Astrocyte of the hippocampus (primary cell): ENCODE data around the gene NUPR1.
A peak's percentile ranks its signal among the peaks of the same experiment; 100 is the strongest.
"Not testable (repeated sequence)": the region's sequence is repeated elsewhere in the genome, so short reads cannot be mapped to it uniquely, and the experiment has no call there.

ENCODE experiments used
- DNase-seq: peaks from one replicate; pipeline ENCODE4 v3.0.0; 2011; ENCODE audit warnings: low read depth, low spot score

NUPR1 gene

GRCh38 chr16:28527100-28527785, 11.5 kb downstream of the NUPR1 start:
- peak; percentile 50 for DNase-seq

GRCh38 chr16:28526201-28527099, 12.3 kb downstream of the NUPR1 start:
- DNase-seq, result no peak

DNA sequence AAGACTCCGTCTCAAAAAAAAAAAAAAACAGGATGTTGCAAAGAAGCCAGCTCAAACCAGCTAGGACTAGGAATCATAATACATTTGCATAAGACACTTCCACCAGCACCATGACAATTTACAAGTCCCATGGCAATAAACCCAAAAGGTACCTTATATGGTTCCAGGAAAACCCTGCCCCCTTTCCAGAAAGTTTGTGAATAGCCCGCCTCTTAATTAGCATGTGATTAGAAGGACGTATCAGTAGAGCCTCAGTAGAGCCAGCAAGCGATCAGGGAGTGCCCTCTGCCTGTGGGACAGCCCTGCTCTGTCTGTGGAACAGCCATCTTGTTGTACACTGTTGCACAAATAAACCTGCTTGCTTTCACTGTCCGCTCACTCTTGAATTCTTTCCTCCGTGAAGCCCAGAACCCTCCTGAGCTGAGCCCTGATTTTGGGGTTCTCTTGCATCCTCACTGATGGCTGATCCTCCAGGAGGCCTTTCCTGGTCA, 14.0 kb downstream of the NUPR1 start:
- no peak for DNase-seq

- DNase-seq, result no peak
Observed at GRCh38 chr16:28522792-28523191, 16.0 kb downstream of the NUPR1 start.

- no peak for DNase-seq
Observed at GRCh38 chr16:28521436-28521835, 17.3 kb downstream of the NUPR1 start.

- no peak for DNase-seq
Observed at GRCh38 chr16:28520672-28521071, 18.1 kb downstream of the NUPR1 start.

DNA sequence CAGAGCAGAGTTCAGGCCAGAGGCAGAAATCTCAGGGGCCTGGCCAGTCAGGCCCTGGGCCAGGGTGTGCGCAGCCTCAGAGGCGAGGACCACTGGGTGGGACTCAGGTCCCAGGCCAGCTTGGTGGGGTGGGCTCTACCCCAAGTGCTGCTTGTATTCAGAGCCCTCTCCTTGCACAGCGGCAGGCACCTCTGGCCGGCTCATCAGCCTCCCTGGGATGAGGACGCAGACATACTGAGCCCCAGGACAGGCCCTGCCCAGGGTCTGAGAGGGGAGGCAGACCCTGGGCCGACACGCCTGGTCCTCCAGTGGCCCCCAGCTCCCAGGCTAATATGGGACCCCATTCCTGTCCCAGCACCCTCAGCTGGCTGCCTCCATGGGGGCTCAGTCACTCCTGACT, 24.5 kb downstream of the NUPR1 start:
- DNase-seq, result no peak

DNA sequence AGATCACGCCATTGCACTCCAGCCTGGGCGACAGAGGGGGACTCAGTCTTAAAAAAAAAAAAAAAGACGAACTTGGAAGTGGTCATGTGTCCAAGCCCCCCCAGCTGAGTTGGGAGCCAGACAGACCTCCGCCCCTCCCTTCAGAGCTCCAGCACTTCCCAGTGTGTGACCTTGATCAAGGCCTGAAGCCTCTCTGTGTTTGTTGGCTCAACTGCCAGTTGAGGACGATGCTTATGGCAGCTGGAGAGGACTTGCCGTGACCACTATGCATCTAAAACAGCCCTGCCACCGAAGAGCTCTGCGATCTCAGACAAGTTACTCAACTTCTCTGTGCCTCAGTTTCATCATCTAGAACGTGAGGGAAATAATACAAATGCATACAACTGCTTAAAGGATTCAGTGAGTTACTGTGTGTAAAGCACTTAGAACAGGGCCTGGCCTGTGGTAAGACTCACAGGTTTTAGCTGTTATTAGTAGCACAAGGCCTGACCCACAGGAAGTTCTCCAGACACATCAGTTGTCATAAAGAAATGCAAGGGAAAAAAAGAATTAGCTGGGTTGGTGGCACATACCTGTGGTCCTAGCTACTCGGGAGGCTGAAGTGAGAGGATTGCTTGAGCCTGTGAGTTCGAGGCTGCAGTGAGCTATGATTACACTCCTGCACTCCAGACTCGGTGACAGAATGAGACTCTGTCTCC, 25.1 kb downstream of the NUPR1 start:
- DNase-seq, result peak; percentile 59

- DNase-seq, result no peak
Observed at GRCh38 chr16:28511801-28512789, 26.7 kb downstream of the NUPR1 start.

GRCh38 chr16:28511031-28511430, 27.7 kb downstream of the NUPR1 start:
- DNase-seq, result no peak

- DNase-seq, result no peak
Observed at GRCh38 chr16:28505489-28506137, 33.2 kb downstream of the NUPR1 start.

GRCh38 chr16:28504707-28505404, 33.9 kb downstream of the NUPR1 start:
- no peak for DNase-seq

- DNase-seq, result no peak
Observed at GRCh38 chr16:28503470-28504259, 35.1 kb downstream of the NUPR1 start.

- no peak for DNase-seq
Observed at GRCh38 chr16:28502290-28502689, 36.5 kb downstream of the NUPR1 start.

GRCh38 chr16:28501258-28502232, 37.2 kb downstream of the NUPR1 start:
- DNase-seq, result no peak

DNA sequence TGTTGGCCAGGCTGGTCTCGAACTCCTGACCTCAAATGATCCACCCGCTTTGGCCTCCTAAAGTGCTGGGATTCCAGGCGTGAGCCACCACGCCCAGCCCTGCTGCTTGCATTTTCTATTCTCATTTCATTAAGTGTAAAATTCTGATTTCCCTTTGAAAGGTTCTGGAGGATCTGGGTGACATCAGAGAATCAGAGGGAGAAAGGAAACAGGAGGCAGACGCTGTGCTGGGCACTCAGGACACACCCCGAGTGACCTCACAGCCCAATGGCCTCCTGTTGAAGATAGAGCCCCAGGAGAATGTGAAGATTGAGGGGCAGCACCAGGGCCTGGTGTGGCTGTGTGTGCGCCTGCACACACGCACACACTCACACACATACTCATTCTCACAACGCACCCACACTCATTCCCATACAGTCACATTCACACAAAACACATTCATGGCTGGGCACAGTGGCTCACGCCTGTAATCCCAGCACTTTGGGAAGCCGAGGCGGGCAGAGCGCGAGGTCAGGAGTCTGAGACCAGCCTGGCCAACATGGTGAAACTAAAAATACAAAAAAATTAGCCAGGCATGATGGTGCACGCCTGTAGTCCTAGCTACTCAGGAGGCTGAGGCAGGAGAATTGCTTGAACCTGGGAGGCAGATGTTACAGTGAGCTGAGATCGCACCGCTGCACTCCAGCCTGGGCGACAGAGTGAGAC, 38.1 kb downstream of the NUPR1 start:
- not testable (repeated sequence) for DNase-seq

DNA sequence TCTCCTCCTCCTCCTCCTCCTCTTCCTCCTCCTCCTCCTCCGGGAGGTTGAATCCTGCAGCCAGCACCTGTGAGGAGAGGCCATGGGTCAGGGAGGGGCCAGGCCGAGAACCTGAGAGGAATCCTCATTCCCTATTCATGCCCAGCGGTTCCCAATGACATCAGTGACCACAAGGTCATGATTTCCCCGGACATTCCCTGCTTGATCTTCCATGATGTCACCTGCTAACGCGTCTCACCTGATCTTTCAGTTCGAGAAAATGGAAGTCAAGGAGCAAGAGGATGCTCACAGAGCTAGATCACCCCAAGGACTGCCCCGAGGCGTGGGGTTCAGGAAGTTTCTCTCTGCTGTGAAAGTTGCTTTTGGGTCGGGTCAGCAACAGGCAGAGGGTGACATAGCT, 38.9 kb downstream of the NUPR1 start:
- no peak for DNase-seq
